HG03565 (cell line): ENCODE results near the gene HIBADH.
"Not testable (repeated sequence)": the region's sequence is repeated elsewhere in the genome, so short reads cannot be mapped to it uniquely, and the experiment has no call there.

Experiments
- ATAC-seq: cut with Tn5 transposase; IDR thresholded peaks from one replicate; pipeline ENCODE4 v1.9.1; 2021; ENCODE audit warnings: mild to moderate bottlenecking, moderate library complexity; ENCODE audit not compliant: unreplicated experiment

HIBADH gene

GRCh38 chr7:27513885-27514284 is 148.8 kb downstream of the HIBADH start:
- ATAC-seq: no peak

- ATAC-seq: not testable (repeated sequence)
Measured at GRCh38 chr7:27511370-27511769, 151.3 kb downstream of the HIBADH start.

- ATAC-seq: no peak
Measured at GRCh38 chr7:27510541-27510940, 152.1 kb downstream of the HIBADH start.

GRCh38 chr7:27501879-27502278 is 160.8 kb downstream of the HIBADH start:
- ATAC-seq: not testable (repeated sequence)

- ATAC-seq: no peak
Measured at GRCh38 chr7:27501001-27501400, 161.7 kb downstream of the HIBADH start.

GRCh38 chr7:27492224-27492623 is 170.5 kb downstream of the HIBADH start:
- no peak for ATAC-seq

- ATAC-seq: no peak
Measured at GRCh38 chr7:27491534-27491933, 171.1 kb downstream of the HIBADH start.

- no peak for ATAC-seq
Measured at GRCh38 chr7:27487509-27487908, 175.2 kb downstream of the HIBADH start.

GRCh38 chr7:27484451-27484850 is 178.2 kb downstream of the HIBADH start:
- ATAC-seq: no peak

- ATAC-seq: no peak
Measured at GRCh38 chr7:27482219-27482618, 180.5 kb downstream of the HIBADH start.

- no peak for ATAC-seq
Measured at GRCh38 chr7:27478556-27478955, 184.1 kb downstream of the HIBADH start.

GRCh38 chr7:27478084-27478483 is 184.6 kb downstream of the HIBADH start:
- ATAC-seq: no peak

GRCh38 chr7:27476493-27476892 is 186.2 kb downstream of the HIBADH start:
- no peak for ATAC-seq
